ENCODE measurements around the gene PURB. TPM values are rescaled to one million over a fixed set of nuclear protein-coding genes. Genes with fewer than 3 reads are reported as not detected.

The PURB gene
- total and polyA plus RNA-seq, 9 of the 15 experiments (the other 6 are each of a cell fraction or from before 2014, with no cell fraction given), result 1.6 to 14.1 (median 8.8) TPM

DNA sequence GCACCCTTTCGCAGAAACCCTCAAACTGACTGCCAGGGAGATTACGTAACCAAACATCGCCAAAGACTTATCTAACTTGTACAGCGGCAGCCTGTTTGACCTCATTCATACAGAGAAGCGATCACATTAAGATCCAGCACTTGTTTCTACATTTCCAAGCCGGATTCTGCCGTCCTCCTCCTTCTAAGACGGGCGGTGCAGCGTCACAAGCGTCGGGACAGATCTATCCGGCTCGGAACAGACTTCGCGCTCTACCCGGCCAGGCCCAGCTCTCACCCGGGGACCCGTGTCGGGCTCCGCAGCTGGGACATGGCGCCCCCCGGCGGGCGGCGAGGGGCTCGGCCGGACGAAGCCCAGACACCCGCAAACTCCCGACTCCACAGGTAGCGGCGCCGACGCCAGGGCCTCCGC lies 37.8 kb downstream of the PURB start (continued):
- TF ChIP-seq ZNF655 (CRISPR knock-in tag; IDR thresholded peaks at IDR 0.05) (no peak), MXI1 (IDR thresholded peaks at IDR 0.05; ENCODE audit: low read depth, low read length) (0 out of 2 replicates have a peak, but pooled peaks have one; percentile 6), POLR2H (tag; IDR thresholded peaks at IDR 0.05; ENCODE audit: low read depth) (no peak), TRIM24 (IDR thresholded peaks at IDR 0.05) (peak; percentile 75 to 77), GATA2 (CRISPR knock-in tag; IDR thresholded peaks at IDR 0.05) (peak; percentile 49), HBP1 (CRISPR knock-in tag; IDR thresholded peaks at IDR 0.05) (peak; percentile 46; the same call in 1 of the 2 replicates), ZNF384 (IDR thresholded peaks at IDR 0.05; ENCODE audit: low read depth, low read length) (no peak), ATF6 (CRISPR knock-in tag; IDR thresholded peaks at IDR 0.05) (peak; percentile 70; the same call in 1 of the 2 replicates), POLR2AphosphoS5 (IDR thresholded peaks at IDR 0.05; ENCODE audit: control insufficient read depth, insufficient read depth, low read depth, low read length) (peak; percentile 87), DIDO1 (tag; IDR thresholded peaks at IDR 0.05; ENCODE audit: low read depth) (0 out of 2 replicates have a peak, but pooled peaks have one; percentile 28), HNRNPL (IDR thresholded peaks at IDR 0.05; ENCODE audit: low read depth, low read length) (0 out of 2 replicates have a peak, but pooled peaks have one; percentile 58), ZNF431 (CRISPR knock-in tag; IDR thresholded peaks at IDR 0.05) (no peak), C11orf30 (IDR thresholded peaks at IDR 0.05; ENCODE audit: low read depth) (no peak), RBFOX2 (IDR thresholded peaks at IDR 0.05; ENCODE audit: low read depth, low read length) (no peak), ZNF740 (CRISPR knock-in tag; IDR thresholded peaks at IDR 0.05) (0 out of 2 replicates have a peak, but pooled peaks have one; percentile 52), ZNF740 (tag; IDR thresholded peaks at IDR 0.05) (no peak), BCL6 (CRISPR knock-in tag; IDR thresholded peaks at IDR 0.05) (no peak), ZNF57 (CRISPR knock-in tag; IDR thresholded peaks at IDR 0.05) (no peak), EP300 (IDR thresholded peaks at IDR 0.05; ENCODE audit: low read length) (peak; percentile 88; the same call in 1 of the 2 replicates), ZNF3 (CRISPR knock-in tag; IDR thresholded peaks at IDR 0.05) (no peak)
- TF ChIP-seq, protein P1, sequence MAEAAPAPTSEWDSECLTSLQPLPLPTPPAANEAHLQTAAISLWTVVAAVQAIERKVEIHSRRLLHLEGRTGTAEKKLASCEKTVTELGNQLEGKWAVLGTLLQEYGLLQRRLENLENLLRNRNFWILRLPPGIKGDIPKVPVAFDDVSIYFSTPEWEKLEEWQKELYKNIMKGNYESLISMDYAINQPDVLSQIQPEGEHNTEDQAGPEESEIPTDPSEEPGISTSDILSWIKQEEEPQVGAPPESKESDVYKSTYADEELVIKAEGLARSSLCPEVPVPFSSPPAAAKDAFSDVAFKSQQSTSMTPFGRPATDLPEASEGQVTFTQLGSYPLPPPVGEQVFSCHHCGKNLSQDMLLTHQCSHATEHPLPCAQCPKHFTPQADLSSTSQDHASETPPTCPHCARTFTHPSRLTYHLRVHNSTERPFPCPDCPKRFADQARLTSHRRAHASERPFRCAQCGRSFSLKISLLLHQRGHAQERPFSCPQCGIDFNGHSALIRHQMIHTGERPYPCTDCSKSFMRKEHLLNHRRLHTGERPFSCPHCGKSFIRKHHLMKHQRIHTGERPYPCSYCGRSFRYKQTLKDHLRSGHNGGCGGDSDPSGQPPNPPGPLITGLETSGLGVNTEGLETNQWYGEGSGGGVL (CRISPR knock-in tag; IDR thresholded peaks at IDR 0.05), result no peak
- TF ChIP-seq, protein P2, sequence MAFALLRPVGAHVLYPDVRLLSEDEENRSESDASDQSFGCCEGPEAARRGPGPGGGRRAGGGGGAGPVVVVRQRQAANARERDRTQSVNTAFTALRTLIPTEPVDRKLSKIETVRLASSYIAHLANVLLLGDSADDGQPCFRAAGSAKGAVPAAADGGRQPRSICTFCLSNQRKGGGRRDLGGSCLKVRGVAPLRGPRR (CRISPR knock-in tag; IDR thresholded peaks at IDR 0.05), result no peak

Data from K562 (cell line).